Ovary (tissue), 9 donors: ENCODE measurements around the gene LYSET. TPM values are rescaled to one million over a fixed set of nuclear protein-coding genes. Genes with fewer than 3 reads are reported as not detected.

ENCODE experiments used
- DNase-seq, 5 donors: peaks; one replicate each; pipeline ENCODE4 v3.0.0-alpha.2; 2019 to 2020
- H3K27ac ChIP-seq, 2 donors: fragments of 200-600 bp; one replicate each; pipeline versions ENCODE4 v1.5.1 to v1.8.0; 2019 to 2022
- H3K27me3 ChIP-seq: fragments of 200-600 bp; one replicate; pipeline ENCODE4 v1.8.0; 2022
- H3K36me3 ChIP-seq: fragments of 200-600 bp; sonication (generic); one replicate; pipeline ENCODE4 v1.5.1; 2019
- H3K4me1 ChIP-seq: one replicate; pipeline ENCODE4 v1.8.1; 2013; ENCODE audit warnings: mild to moderate bottlenecking, moderate library complexity; ENCODE audit not compliant: insufficient read depth
- H3K4me3 ChIP-seq: fragments of 200-600 bp; sonication (generic); one replicate; pipeline ENCODE4 v1.5.1; 2017
- H3K9me3 ChIP-seq, 2 donors: fragments of 200-600 bp in 1 of 2; sonication (generic) in 1 of 2; one replicate each; pipeline versions ENCODE4 v1.5.1 to v1.8.1; 2013 to 2019; ENCODE audit warnings: mild to moderate bottlenecking in 1 of 2, moderate library complexity in 1 of 2
- EP300 ChIP-seq: sonication (generic); formaldehyde crosslinking; IDR thresholded peaks from one replicate; pipeline ENCODE4 v1.6.1; 2017; ENCODE audit warnings: antibody characterized with exemption
- POLR2A ChIP-seq: fragments of 450-650 bp; IDR thresholded peaks from one replicate; pipeline ENCODE4 v1.6.1; 2017; ENCODE audit warnings: antibody characterized with exemption, mild to moderate bottlenecking, moderate library complexity
- WGBS, 3 donors: extraction: QIAGEN DNeasy Blood & Tissue Kit in 1 of 3; methylation state at CpG; one replicate each; pipeline versions ENCODE4 v1.1.5 to v1.1.7; 2013 to 2017; 5-methylcytosine and 5-hydroxymethylcytosine counted together
- intact Hi-C, 4 donors: fragments of 100-400 bp; cut with DNase I; formaldehyde crosslinking; loops; one replicate each; pipeline versions ENCODE4 v1.11.0 to v1.15.1; 2022 to 2023
- polyA plus RNA-seq, 2 donors: library from polyadenylated mRNA; stranded (reverse); fragments of 200-250 nt in 1 of 2; fragments of 350-450 nt in 1 of 2; fragmentation: Illumina TruSeq in 1 of 2; extraction: RNeasy Lipid Tissue Mini Kit (QIAGEN cat#74804) in 1 of 2; gene quantifications; one replicate each; pipeline ENCODE4 v1.2.3, GENCODE V29; 2013 to 2014
- total RNA-seq, 7 donors: library from RNA; depleted of rRNA in 2 of 7; stranded (reverse); fragments of >200 nt in 2 of 7; fragmentation: NEBNext Ultra II Directional in 3 of 7; extraction: Animal tissue kit (Norgen Biotek cat#: 25700) in 3 of 7; gene quantifications; one replicate each; pipeline versions ENCODE4 v1.1.0 to v1.2.4, GENCODE V29; 2016 to 2023
- TF ChIP-seq, protein P1 (sequence below), 3 donors: fragments of 450-650 bp in 2 of 3; fragments of 200-600 bp in 1 of 3; IDR thresholded peaks; one replicate each; pipeline versions ENCODE4 v1.5.1 to v1.8.0; 2016 to 2022; ENCODE audit warnings: antibody characterized with exemption in 3 of 3, mild to moderate bottlenecking in 1 of 3
- donor health status: DM: no; HTN: no; CAD: no; lungs with moderate emphysema.
- donor health status: DM: no; HTN: no; CAD: no.
- donor health status: Bipolar disorder and iron deficiency.
- donor health status: DM: yes; HTN: yes; CAD: no.
- donor health status: DM: no; HTN: no; CAD: no.
- donor health status: DM: yes; HTN: yes; CAD: no.

Gene LYSET
- total and polyA plus RNA-seq, 9 donors = 8.0 to 22.2 (median 17.0) TPM

DNA sequence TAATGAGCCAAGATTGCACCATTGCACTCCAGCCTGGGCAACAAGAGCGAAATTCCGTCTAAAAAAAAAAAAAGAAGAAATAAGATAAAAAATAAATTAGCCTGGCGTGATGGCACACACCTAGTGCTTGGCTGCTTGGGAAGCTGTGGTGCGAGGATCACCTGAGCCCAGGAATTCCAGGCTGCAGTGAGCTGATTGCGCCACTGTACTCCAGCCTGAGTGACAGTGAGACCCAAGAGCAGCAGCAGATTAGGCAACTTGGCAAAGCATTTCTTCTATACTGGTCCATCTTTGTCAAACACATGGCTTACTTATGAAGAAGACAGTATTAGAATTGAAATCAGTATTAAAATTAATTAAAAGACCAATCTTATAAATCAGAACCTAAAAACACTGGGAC lies 15.4 kb downstream of the LYSET start:
- intact Hi-C loops = no loop called here
- no peak overlapping the region for H3K4me3 ChIP-seq
- H3K27ac ChIP-seq = no peak overlapping the region
- WGBS, 3 donors = 96 to 98% (median 97%) methylated on average over 5 of the region's 5 CpGs
- no peak for DNase-seq
- no peaks in the 10 kb centered on the region for H3K27me3 ChIP-seq
- H3K9me3 ChIP-seq = no peaks in the 10 kb centered on the region
- H3K4me1 ChIP-seq = no peaks in the 10 kb centered on the region
- TF ChIP-seq, protein P1, sequence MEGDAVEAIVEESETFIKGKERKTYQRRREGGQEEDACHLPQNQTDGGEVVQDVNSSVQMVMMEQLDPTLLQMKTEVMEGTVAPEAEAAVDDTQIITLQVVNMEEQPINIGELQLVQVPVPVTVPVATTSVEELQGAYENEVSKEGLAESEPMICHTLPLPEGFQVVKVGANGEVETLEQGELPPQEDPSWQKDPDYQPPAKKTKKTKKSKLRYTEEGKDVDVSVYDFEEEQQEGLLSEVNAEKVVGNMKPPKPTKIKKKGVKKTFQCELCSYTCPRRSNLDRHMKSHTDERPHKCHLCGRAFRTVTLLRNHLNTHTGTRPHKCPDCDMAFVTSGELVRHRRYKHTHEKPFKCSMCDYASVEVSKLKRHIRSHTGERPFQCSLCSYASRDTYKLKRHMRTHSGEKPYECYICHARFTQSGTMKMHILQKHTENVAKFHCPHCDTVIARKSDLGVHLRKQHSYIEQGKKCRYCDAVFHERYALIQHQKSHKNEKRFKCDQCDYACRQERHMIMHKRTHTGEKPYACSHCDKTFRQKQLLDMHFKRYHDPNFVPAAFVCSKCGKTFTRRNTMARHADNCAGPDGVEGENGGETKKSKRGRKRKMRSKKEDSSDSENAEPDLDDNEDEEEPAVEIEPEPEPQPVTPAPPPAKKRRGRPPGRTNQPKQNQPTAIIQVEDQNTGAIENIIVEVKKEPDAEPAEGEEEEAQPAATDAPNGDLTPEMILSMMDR (IDR thresholded peaks at IDR 0.05) = no peak
- no peak for TF ChIP-seq POLR2A
- no peak for TF ChIP-seq EP300
- H3K36me3 ChIP-seq = no peaks in the 10 kb centered on the region

DNA sequence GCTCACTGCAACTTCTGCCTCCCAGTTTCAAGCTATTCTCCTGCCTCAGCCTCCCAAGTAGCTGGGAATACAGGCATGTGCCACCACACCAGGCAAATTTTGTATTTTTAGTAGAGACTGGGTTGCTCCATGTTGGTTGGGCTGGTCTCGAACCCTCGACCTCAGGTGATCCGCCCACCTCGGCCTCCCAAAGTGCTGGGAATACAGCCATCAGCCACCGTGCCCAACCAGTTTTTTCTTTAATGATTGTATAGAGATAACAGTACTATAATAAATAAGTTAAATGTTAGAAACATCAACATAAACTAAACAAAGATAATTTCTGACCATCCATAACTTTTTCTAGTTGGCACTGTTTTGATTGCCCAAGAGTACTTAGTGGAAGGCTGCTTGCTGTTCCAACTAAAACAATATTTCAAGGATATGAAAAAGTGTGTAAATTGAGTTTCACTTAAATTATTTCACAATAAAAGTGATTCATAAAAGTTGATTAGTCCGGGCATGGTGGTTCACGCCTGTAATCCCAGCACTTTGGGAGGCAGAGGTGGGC lies 16.1 kb downstream of the LYSET start:
- WGBS, 3 donors = 67 to 87% (median 85%) methylated on average over 7 of the region's 7 CpGs
- no peak for DNase-seq
- no peak for TF ChIP-seq POLR2A
- TF ChIP-seq EP300 = no peak
- TF ChIP-seq, protein P1 (IDR thresholded peaks at IDR 0.05) = no peak
- Histone ChIP-seq H3K36me3 (no peaks in the 10 kb centered on the region), H3K4me3 (no peak overlapping the region), H3K27me3 (no peaks in the 10 kb centered on the region), H3K9me3 (no peaks in the 10 kb centered on the region), H3K27ac (no peak overlapping the region), H3K4me1 (peaks cover 4% of the 10 kb centered on the region)
- intact Hi-C loops = no loop called here

DNA sequence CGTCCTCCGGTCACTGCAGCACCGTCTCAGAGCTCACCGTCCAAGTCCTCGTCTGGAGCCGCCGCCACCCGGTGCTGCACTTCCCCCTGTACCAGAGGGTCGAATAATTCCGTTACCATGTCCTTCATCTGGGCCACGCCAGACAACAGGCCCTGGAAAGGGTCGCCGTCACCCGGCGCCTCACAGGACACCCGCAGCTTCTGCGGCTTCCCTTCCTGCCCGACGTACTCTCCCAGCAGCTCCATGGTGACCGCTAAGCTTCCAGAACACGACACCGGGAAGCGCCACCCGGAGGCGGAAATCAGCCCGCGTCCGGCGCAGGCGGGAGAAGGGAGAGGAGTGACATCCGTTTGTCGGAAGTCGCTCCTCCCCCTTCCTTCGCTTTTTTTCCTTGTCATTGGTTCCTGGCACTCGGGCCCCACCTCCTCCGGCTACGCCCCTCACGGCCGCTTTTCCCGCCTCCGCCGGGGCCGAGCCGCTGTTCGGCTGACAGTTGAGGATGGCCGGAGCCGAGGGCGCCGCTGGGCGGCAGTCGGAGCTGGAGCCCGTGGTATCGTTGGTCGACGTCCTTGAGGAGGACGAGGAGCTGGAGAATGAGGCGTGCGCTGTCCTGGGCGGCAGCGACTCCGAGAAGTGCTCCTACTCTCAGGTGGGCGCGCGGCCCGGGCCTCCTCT lies 21.8 kb downstream of the LYSET start, which contains the start of the genes GON7 and UBR7:
GON7 (minus strand) TSS at position 273 of the 675 bp plus-strand sequence; CDS start at position 245, 28 bp downstream.
UBR7 (plus strand) TSS at position 464 of the 675 bp plus-strand sequence; CDS start at position 500, 36 bp downstream.
- no peaks in the 10 kb centered on the region for H3K27me3 ChIP-seq
- H3K4me1 ChIP-seq = peaks cover 6% of the 10 kb centered on the region
- H3K27ac ChIP-seq = peak within 1 kb of the TSS; percentile 13 to 87
- intact Hi-C loops = no loop called here
- no peaks in the 10 kb centered on the region for H3K36me3 ChIP-seq
- TF ChIP-seq EP300 (no peak), POLR2A (peak; percentile 77)
- TF ChIP-seq, protein P1 (IDR thresholded peaks at IDR 0.05) = peak; percentile 29 to 53 (median 47)
- H3K4me3 ChIP-seq = peak within 1 kb of the TSS; percentile 71
- 0 to 1% (median 0%) methylated on average over 65 of the region's 65 CpGs for WGBS, 3 donors
- no peaks in the 10 kb centered on the region for H3K9me3 ChIP-seq
- DNase-seq = peak; percentile 91 to 94 (median 93)

DNA sequence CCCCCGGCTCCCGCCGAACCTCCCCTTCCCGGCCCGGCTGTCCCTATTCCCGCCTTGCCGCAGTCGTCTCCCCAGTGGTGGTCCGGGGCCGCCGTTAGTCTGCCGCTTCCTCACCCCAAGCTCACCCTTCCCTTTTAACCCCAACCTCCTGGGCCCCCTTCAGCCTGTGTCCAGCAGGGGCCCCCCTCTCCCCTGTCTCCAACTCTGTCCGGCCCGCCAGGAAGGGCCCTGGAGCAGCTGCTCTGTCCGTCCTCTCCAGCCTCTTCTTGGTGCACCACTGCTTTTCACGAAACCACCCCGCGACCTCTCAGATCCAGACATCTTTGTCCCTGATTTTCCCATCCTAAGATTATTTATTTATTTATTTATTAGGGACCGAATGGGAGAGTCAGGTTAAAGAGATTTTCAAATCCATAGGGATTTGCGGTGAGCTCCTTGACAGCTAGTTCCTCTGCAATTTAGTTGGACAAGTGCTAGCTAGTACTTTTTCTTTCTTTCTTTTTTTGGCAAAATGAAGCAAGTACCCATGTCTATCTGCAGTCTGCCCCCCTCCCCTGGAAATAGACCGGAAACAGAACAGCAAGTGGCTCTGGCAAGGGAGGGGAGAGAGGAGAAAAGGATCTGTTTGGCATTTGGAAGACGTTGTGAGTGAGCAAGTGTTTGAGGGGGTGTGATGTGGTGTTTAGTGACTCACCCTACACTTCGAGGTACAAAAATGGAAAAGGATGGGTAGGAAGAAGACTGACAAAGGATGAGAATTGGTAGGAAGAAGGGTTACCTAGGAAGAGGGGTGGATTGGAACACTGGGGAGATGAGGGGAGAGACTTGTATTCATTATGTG lies 22.6 kb downstream of the LYSET start:
- H3K4me3 ChIP-seq = peak overlapping the region; percentile 71
- peak overlapping the region; percentile 13 to 87 for H3K27ac ChIP-seq
- TF ChIP-seq, protein P1 (IDR thresholded peaks at IDR 0.05) = no peak
- TF ChIP-seq POLR2A = no peak
- no peak for TF ChIP-seq EP300
- H3K9me3 ChIP-seq = no peaks in the 10 kb centered on the region
- H3K4me1 ChIP-seq = peaks cover 6% of the 10 kb centered on the region
- H3K36me3 ChIP-seq = no peaks in the 10 kb centered on the region
- H3K27me3 ChIP-seq = no peaks in the 10 kb centered on the region
- intact Hi-C loops = no loop called here
- WGBS, 3 donors = 0 to 1% (median 0%) methylated on average over 23 of the region's 23 CpGs
- no peak for DNase-seq
